Measurements from ENCODE around the gene ABCA2. TPM values are rescaled to one million over a fixed set of nuclear protein-coding genes. Genes with fewer than 3 reads are reported as not detected.

Gene ABCA2
- total RNA-seq, 1 experiment from 2014 or later, result 27.0 TPM

GRCh38 chr9:137026828-137027227, 1.2 kb downstream of the ABCA2 start:
- CTCF ChIA-PET, result no interaction called here
- DNase-seq (ENCODE audit: low read depth, low spot score) (no peak), ATAC-seq (no peak)
- Histone ChIP-seq H3K36me3 (ENCODE audit: control insufficient read depth, insufficient read depth, low read length) (no peaks in the 10 kb centered on the region), H3K27ac (ENCODE audit: low read length) (no peak overlapping the region), H3K27me3 (ENCODE audit: control insufficient read depth, insufficient read depth, low read length) (no peaks in the 10 kb centered on the region), H3K4me1 (ENCODE audit: control insufficient read depth, insufficient read depth, low read length) (peaks cover 28% of the 10 kb centered on the region), H3K4me3 (ENCODE audit: low read depth in 2 of 2, low read length in 2 of 2) (no peak overlapping the region; a peak in 1 of 4 replicates), H3K9me3 (ENCODE audit: control insufficient read depth, insufficient read depth, low read depth, low read length) (no peaks in the 10 kb centered on the region)
- intact Hi-C loops (cut with micrococcal nuclease; ENCODE audit: unreplicated experiment) (no loop called here), in situ Hi-C loops (cut with HindIII; ENCODE audit: low pct_unique_long_range_greater_than_20kb, low sequenced_read_pairs) (no loop called here)
- no TSS peak for BruUV-seq (replicated peaks)
- no peak for TF ChIP-seq SIN3A (IDR thresholded peaks at IDR 0.05; ENCODE audit: borderline replicate concordance, insufficient read depth, low read depth, low read length)
- no peak for TF ChIP-seq REST (IDR thresholded peaks at IDR 0.05; ENCODE audit: insufficient read depth in 1 of 2, low read depth in 2 of 2, low read length in 1 of 2)
- TF ChIP-seq TCF7L2 (IDR thresholded peaks at IDR 0.05; ENCODE audit: low read depth, low read length), result no peak
- no peak for TF ChIP-seq CTCF (IDR thresholded peaks at IDR 0.05)
- TF ChIP-seq POLR2AphosphoS5 (IDR thresholded peaks at IDR 0.05; ENCODE audit: low read depth, low read length), result no peak
- POLR2A ChIA-PET, result no interaction called here

GRCh38 chr9:137026384-137026783, 1.7 kb downstream of the ABCA2 start:
- H3K27ac ChIP-seq (ENCODE audit: low read length), result no peak overlapping the region
- H3K27me3 ChIP-seq (ENCODE audit: control insufficient read depth, insufficient read depth, low read length), result no peaks in the 10 kb centered on the region
- no peak for TF ChIP-seq POLR2AphosphoS5 (IDR thresholded peaks at IDR 0.05; ENCODE audit: low read depth, low read length)
- no peak for TF ChIP-seq CTCF (IDR thresholded peaks at IDR 0.05)
- TF ChIP-seq TCF7L2 (IDR thresholded peaks at IDR 0.05; ENCODE audit: low read depth, low read length), result no peak
- TF ChIP-seq REST (IDR thresholded peaks at IDR 0.05; ENCODE audit: insufficient read depth in 1 of 2, low read depth in 2 of 2, low read length in 1 of 2), result no peak
- TF ChIP-seq SIN3A (IDR thresholded peaks at IDR 0.05; ENCODE audit: borderline replicate concordance, insufficient read depth, low read depth, low read length), result no peak
- no peaks in the 10 kb centered on the region for H3K9me3 ChIP-seq (ENCODE audit: control insufficient read depth, insufficient read depth, low read depth, low read length)
- H3K4me1 ChIP-seq (ENCODE audit: control insufficient read depth, insufficient read depth, low read length), result peaks cover 28% of the 10 kb centered on the region
- DNase-seq (ENCODE audit: low read depth, low spot score), result no peak
- BruUV-seq (replicated peaks), result no TSS peak
- POLR2A ChIA-PET, result interaction anchor here (0.6 kb wide), 1 partner anchor 29 kb away, joined by 3 read pairs; no protein-coding TSS in a partner anchor
- no peak for ATAC-seq
- CTCF ChIA-PET, result interaction anchor here (0.6 kb wide), 1 partner anchor 13 kb away, joined by 3 read pairs; no protein-coding TSS in a partner anchor
- no peak overlapping the region for H3K4me3 ChIP-seq (ENCODE audit: low read depth in 2 of 2, low read length in 2 of 2)
- in situ Hi-C loops (cut with HindIII; ENCODE audit: low pct_unique_long_range_greater_than_20kb, low sequenced_read_pairs) (no loop called here), intact Hi-C loops (cut with micrococcal nuclease; ENCODE audit: unreplicated experiment) (no loop called here)
- no peaks in the 10 kb centered on the region for H3K36me3 ChIP-seq (ENCODE audit: control insufficient read depth, insufficient read depth, low read length)
